Measurements from ENCODE around the gene SLC46A3. TPM values are rescaled to one million over a fixed set of nuclear protein-coding genes. Genes with fewer than 3 reads are reported as not detected.
"Not testable (repeated sequence)": the region's sequence is repeated elsewhere in the genome, so short reads cannot be mapped to it uniquely, and the experiment has no call there.

SLC46A3 gene
- polyA plus RNA-seq, 3 donors, result 2.6 to 3.1 (median 2.7) TPM

- no peak for DNase-seq
Measured at GRCh38 chr13:28735481-28736029, 16.8 kb upstream of the SLC46A3 start.

DNA sequence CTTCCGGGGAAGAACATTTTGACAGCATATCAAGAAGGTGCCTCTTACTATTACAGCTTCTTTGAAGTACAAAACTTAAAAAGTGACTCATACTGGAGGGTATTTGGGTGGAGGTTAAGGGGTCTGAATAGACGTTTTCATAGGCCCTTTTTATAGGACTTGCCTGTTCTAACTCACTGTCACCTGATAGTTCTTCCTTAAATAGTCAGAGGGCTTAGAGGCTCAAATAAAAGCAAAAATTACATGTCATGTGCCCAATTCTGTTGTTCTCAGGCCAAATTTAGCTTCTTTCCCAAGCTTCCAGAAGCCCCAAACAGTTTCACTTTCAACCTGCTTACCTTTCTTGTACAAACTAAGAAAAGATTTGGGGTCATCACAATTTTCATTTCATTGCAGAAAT lies 16.1 kb upstream of the SLC46A3 start:
- no peak for DNase-seq

DNA sequence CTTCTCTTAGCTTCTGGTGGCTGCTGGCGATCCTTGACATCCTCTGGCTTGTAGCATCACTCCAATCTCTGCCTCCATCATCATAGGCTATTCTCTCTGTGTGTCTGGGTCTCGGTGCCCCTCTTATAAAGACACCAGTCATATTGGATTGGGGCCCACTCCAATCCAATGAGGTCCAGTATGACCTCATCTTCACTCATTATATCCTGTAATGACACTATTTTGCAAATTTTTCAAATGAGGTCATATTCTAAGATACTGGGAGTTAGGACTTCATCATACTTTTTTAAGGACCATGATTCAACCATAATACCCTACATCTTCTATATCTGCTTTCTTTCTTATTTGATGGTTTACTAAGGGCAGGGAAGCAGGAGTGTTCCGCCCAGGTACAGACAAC lies 12.0 kb upstream of the SLC46A3 start:
- no peak for DNase-seq

DNA sequence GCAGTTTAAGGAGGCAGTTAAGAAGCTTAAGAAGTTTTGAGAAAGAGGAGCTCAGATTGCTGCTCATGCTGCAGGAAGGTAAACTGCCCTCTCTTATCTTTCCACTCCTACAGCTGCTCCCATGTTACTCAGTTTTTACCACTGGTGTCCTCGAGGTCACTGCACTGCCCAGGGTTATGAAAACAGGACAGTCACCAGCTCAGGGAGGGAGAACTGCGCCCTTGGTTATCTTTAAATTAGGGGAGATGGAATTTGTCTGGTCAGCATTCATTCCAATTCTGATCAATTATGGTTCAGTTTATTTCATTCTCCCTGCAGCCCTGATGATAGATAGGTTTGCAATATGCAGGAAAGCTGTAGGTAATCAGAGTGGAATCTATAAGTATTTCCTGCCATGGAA lies 10.8 kb upstream of the SLC46A3 start:
- DNase-seq, result no peak

DNA sequence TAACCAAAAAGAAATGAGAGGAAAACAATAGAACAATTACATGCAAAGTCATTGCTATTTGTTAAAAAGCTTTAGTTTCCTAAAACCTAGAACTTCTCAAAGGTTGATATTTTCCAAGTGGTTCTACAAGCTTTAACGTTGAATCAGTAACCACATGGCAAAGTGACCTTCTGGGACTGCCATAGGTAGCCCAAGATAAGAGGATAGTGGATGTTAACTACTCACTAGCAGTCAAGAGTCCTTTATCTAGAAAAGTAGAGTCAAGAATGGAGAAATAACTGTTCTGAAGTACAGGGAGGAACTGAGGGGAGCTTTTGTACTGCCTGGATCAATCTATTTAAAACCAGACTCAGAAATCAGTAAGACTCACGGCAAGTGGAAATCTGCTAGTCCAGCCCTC lies 9.9 kb upstream of the SLC46A3 start:
- DNase-seq, result no peak

GRCh38 chr13:28725046-28725610 lies 6.4 kb upstream of the SLC46A3 start:
- no peak for DNase-seq

- DNase-seq, result no peak
Measured at GRCh38 chr13:28723806-28724205, 5.0 kb upstream of the SLC46A3 start.

GRCh38 chr13:28719227-28720055 lies 671 bp upstream of the SLC46A3 start:
- DNase-seq, result no peak

DNA sequence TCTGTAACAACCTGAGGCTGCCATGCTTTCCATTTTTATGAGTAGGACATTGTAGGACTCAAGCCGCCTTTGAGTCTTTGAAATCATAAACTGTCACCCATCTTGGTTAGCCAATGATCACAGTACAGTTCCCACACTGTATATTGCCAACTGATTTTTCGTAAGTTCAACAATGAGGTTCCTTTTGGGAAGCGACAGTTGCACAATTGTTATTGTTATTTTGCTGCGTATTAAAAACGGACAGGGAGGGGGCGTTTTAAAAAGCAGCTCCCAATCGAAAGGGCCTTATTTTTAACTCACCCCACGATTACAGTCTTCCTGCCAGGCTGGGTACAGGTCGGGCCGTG lies 601 bp downstream of the SLC46A3 start:
- DNase-seq, result no peak

GRCh38 chr13:28717170-28717569 lies 1.6 kb downstream of the SLC46A3 start:
- DNase-seq, result no peak

DNA sequence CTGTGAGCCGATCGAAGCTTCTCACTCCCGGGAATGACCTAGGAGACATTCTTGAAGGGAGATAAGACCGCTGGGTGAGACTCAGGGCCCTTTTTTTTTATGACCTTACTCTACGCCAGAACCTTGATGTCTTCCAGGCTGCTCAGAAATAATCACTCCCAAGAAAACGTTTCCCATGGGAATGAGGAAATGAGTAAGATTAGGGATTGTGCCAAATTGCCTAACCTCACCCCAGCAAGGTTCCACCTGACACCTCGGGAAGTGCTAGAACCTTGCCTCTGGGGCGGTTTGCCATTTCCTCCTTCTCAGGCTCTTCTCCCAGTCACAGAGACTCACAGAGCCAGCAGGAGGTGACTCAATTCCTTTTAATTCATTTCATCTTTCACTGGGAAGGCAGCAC lies 2.3 kb downstream of the SLC46A3 start:
- DNase-seq, result no peak

- DNase-seq, result no peak
Measured at GRCh38 chr13:28714651-28715050, 4.1 kb downstream of the SLC46A3 start.

GRCh38 chr13:28710161-28710560 lies 8.6 kb downstream of the SLC46A3 start:
- no peak for DNase-seq

- no peak for DNase-seq
Measured at GRCh38 chr13:28707629-28708427, 10.9 kb downstream of the SLC46A3 start.

GRCh38 chr13:28705461-28706083 lies 13.2 kb downstream of the SLC46A3 start:
- no peak for DNase-seq

GRCh38 chr13:28704919-28705318 lies 13.9 kb downstream of the SLC46A3 start:
- no peak for DNase-seq

DNA sequence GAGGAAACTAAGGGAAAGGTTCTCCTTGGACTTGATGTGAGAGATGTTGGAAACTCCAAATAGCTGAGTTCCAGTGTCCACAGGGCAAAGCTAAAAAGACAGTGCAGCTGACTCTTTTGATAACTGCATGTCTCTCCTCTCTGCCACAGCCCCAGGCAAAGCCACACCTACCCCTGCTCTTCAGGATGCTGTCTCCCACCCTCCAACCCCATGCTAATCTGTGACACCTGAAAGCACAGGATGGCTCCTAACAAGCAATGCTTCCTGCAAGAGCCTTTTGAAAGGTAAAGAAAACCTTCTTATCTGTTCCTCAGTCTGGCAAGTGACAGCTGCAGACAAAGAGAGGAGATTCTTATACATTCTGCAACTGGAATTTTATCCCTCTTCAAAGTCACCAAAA lies 14.5 kb downstream of the SLC46A3 start:
- DNase-seq, result no peak

GRCh38 chr13:28699246-28699645 lies 19.5 kb downstream of the SLC46A3 start:
- DNase-seq, result no peak

GRCh38 chr13:28697441-28697840 lies 21.3 kb downstream of the SLC46A3 start:
- DNase-seq, result no peak

DNA sequence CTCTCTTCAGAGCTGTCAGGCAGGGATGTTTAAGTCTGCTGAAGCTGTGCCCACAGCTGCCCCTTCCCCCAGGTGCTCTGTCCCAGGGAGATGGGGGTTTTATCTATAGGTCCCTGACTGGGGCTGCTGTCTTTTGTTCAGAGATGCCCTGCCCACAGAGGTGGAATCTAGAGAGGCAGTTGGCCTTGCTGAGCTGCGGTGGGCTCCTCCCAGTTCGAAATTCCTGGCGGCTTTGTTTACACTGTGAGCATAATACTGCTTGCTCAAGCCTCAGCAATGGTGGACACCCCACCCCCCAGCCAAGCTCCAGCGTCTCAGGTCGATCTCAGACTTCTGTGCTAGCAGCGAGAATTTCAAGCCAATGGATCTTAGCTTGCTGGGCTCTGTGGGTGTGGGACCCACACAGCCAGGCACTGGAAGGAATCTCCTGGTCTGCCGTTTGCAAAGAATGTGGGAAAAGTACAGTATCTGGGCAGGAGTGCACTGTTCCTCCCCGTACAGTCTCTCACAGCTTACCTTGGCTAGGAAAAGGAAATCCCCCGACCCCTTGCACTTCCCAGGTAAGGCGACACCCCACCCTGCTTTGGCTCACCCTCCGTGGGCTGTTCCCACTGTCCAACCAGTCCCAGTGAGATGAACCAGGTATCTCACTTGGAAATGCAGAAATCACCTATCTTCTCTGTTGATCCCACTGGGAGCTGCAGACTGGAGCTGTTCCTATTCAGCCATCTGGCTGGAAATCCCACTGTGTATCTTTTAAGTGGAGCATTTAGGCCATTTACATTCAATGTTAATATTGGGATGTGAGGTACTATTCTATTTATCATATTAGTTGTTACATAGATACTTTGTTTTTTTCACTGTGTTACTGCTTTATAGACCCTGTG lies 24.9 kb downstream of the SLC46A3 start:
- not testable (repeated sequence) for DNase-seq

DNA sequence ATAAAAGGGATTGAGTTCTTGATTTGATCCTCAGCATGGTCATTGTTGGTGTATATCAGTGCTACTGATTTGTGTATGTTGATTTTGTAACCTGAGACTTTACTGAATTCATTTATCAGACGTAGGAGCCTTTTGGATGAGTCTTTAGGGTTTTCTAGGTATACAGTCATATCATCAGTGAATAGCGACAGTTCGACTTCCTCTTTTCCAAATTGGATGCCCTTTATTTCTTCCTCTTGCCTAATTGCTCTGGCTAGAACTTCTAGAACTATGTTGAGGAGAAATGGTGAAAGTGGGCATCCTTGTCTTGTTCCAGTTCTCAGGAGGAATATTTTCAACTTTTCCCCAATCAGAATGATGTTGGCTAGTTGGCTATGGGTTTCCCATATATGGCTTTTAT lies 32.9 kb downstream of the SLC46A3 start:
- no peak for DNase-seq

Measured in renal pelvis (tissue), 4 donors.